GM23338 (cell line): ENCODE results near the gene ZBTB7B.

Experiments used
- CTCF ChIP-seq, 2 experiments: fragments of 200-600 bp in 1 of 2; sonication (generic) in 1 of 2; conservative IDR thresholded peaks; 2 replicates each; pipeline versions ENCODE4 v1.5.1 to v1.6.1; 2016 to 2017; ENCODE audit warnings: antibody characterized with exemption in 2 of 2, low read depth in 2 of 2, mild to moderate bottlenecking in 2 of 2, moderate library complexity in 1 of 2
- EZH2 ChIP-seq: fragments of 200-600 bp; sonication (generic); IDR thresholded peaks from one replicate; pipeline ENCODE4 v1.8.0; 2017; ENCODE audit warnings: antibody characterized with exemption, mild to moderate bottlenecking, low read depth; ENCODE audit not compliant: unreplicated experiment
- EZH2phosphoT487 ChIP-seq: fragments of 200-600 bp; sonication (generic); IDR thresholded peaks from one replicate; pipeline ENCODE4 v1.8.1; 2018; ENCODE audit warnings: antibody characterized with exemption; ENCODE audit not compliant: unreplicated experiment
- STAT1 ChIP-seq: IDR thresholded peaks from one replicate; pipeline ENCODE4 v1.6.1; 2016; ENCODE audit warnings: antibody characterized with exemption; ENCODE audit not compliant: unreplicated experiment

GRCh38 chr1:154973344-154974101, 29.1 kb upstream of the ZBTB7B start:
- no peak; a peak in 1 of 4 replicates for TF ChIP-seq CTCF (conservative IDR thresholded peaks at IDR 0.05; ENCODE audit: low read depth in 2 of 2)
- no peak for TF ChIP-seq STAT1
- TF ChIP-seq EZH2: no peak
- TF ChIP-seq EZH2phosphoT487: no peak
